Astrocyte (in vitro differentiated cells and primary cell): ENCODE data around the gene NDST4. TPM values are rescaled to one million over a fixed set of nuclear protein-coding genes. Genes with fewer than 3 reads are reported as not detected.

Experiments
- DNase-seq: peaks from one replicate; pipeline ENCODE4 v3.0.0-alpha.2; 2010; ENCODE audit warnings: low read depth
- FAIRE-seq: peaks from 2 replicates; lab custom pipeline; 2011; peaks lifted over from hg19 to GRCh38; lab: Jason Lieb, UNC
- H2AFZ ChIP-seq: 2 replicates; pipeline ENCODE4 v1.6.0; 2012; ENCODE audit warnings: low read depth, low read length, inconsistent platforms
- H3K27ac ChIP-seq: 2 replicates; pipeline ENCODE4 v1.5.1; 2011; ENCODE audit warnings: low read depth, low read length, inconsistent platforms
- H3K27me3 ChIP-seq: 2 replicates; pipeline ENCODE4 v1.6.0; 2011; ENCODE audit warnings: low read length, inconsistent platforms; ENCODE audit not compliant: insufficient read depth
- H3K36me3 ChIP-seq: 2 replicates; pipeline ENCODE4 v1.5.1; 2011; ENCODE audit warnings: low read length, inconsistent platforms; ENCODE audit not compliant: insufficient read depth
- H3K4me1 ChIP-seq: 2 replicates; pipeline ENCODE4 v1.5.1; 2011; ENCODE audit warnings: low read length, inconsistent platforms; ENCODE audit not compliant: insufficient read depth
- H3K4me2 ChIP-seq: 2 replicates; pipeline ENCODE4 v1.6.0; 2012; ENCODE audit warnings: low read length, inconsistent platforms
- H3K4me3 ChIP-seq: 2 replicates; pipeline ENCODE4 v1.5.1; 2011; ENCODE audit warnings: low read depth, mild to moderate bottlenecking, low read length, inconsistent platforms; ENCODE audit not compliant: insufficient read depth
- H3K79me2 ChIP-seq: 2 replicates; pipeline ENCODE4 v1.6.0; 2012; ENCODE audit warnings: mild to moderate bottlenecking, low read length, inconsistent platforms; ENCODE audit not compliant: insufficient read depth
- H3K9ac ChIP-seq: 2 replicates; pipeline ENCODE4 v1.6.0; 2012; ENCODE audit warnings: mild to moderate bottlenecking, low read length, inconsistent platforms
- H3K9me3 ChIP-seq: 2 replicates; pipeline ENCODE4 v1.5.1; 2012; ENCODE audit warnings: low read depth, mild to moderate bottlenecking, low read length, inconsistent platforms; ENCODE audit not compliant: insufficient read depth
- H4K20me1 ChIP-seq: 2 replicates; pipeline ENCODE4 v1.6.0; 2012; ENCODE audit warnings: low read length, inconsistent platforms; ENCODE audit not compliant: insufficient read depth
- H3K27ac Mint-ChIP-seq: one replicate; pipeline ENCODE4 v1.8.0; 2021; ENCODE audit warnings: mild to moderate bottlenecking, mixed read lengths; ENCODE audit not compliant: unreplicated experiment
- H3K27me3 Mint-ChIP-seq: one replicate; pipeline ENCODE4 v1.8.0; 2021; ENCODE audit warnings: low read depth, mixed read lengths; ENCODE audit not compliant: unreplicated experiment
- H3K36me3 Mint-ChIP-seq: one replicate; pipeline ENCODE4 v1.8.0; 2021; ENCODE audit warnings: low read depth, mixed read lengths; ENCODE audit not compliant: unreplicated experiment
- H3K4me1 Mint-ChIP-seq: one replicate; pipeline ENCODE4 v1.8.0; 2021; ENCODE audit warnings: low read depth, mixed read lengths; ENCODE audit not compliant: unreplicated experiment
- H3K4me3 Mint-ChIP-seq: one replicate; pipeline ENCODE4 v1.8.0; 2021; ENCODE audit warnings: mild to moderate bottlenecking, moderate library complexity, mixed read lengths; ENCODE audit not compliant: unreplicated experiment
- H3K9me3 Mint-ChIP-seq: one replicate; pipeline ENCODE4 v1.8.0; 2021; ENCODE audit warnings: mild to moderate bottlenecking, mixed read lengths; ENCODE audit not compliant: unreplicated experiment
- CTCF ChIP-seq: IDR thresholded peaks from 2 replicates; pipeline ENCODE4 v1.5.1; 2011; ENCODE audit warnings: low read depth, mild to moderate bottlenecking, inconsistent platforms, low read length, moderate library complexity; ENCODE audit not compliant: insufficient read depth
- EZH2 ChIP-seq: IDR thresholded peaks from 2 replicates; pipeline ENCODE4 v1.6.1; 2012; ENCODE audit warnings: mild to moderate bottlenecking, low read length, inconsistent platforms; ENCODE audit not compliant: insufficient read depth
- total RNA-seq: library from RNA; stranded (reverse); gene quantifications from 2 replicates; pipeline ENCODE4 v1.2.1, GENCODE V29; 2021

NDST4 gene
- total RNA-seq, 1 donor from 2014 or later = not detected

DNA sequence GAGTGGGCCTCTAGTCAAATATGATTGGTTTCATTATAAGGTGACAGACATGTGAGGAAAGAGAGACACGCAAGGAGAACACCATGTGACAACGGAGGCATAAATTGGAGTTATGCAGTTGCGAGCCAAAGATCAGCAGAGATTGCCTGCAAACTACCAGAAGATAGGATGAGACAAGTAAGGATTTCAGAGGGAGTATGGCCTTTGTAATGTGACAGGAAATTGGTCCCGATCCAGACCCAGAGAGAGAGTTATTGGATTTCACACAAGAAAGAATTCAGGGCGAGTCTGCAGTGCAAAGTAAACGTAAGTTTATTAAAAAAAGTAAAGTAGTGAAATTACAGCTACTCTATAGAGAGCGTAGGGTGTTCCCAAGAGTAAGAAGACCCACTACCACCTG is 35.7 kb upstream of the NDST4 start:
- H3K4me3 ChIP-seq = no peak overlapping the region
- H3K27me3 ChIP-seq = no peaks in the 10 kb centered on the region
- no peak overlapping the region for H2AFZ ChIP-seq
- no peaks in the 10 kb centered on the region for H3K27me3 Mint-ChIP-seq
- no peaks in the 10 kb centered on the region for H3K4me1 ChIP-seq
- H3K9me3 ChIP-seq = no peaks in the 10 kb centered on the region
- no peak overlapping the region for H3K4me2 ChIP-seq
- no peaks in the 10 kb centered on the region for H3K79me2 ChIP-seq
- FAIRE-seq = no peak
- H3K9me3 Mint-ChIP-seq = no peaks in the 10 kb centered on the region
- no peaks in the 10 kb centered on the region for H4K20me1 ChIP-seq
- TF ChIP-seq CTCF (no peak), EZH2 (no peak)
- H3K36me3 ChIP-seq = no peaks in the 10 kb centered on the region
- no peak overlapping the region for H3K27ac Mint-ChIP-seq
- no peaks in the 10 kb centered on the region for H3K36me3 Mint-ChIP-seq
- H3K4me1 Mint-ChIP-seq = no peaks in the 10 kb centered on the region
- H3K4me3 Mint-ChIP-seq = no peak overlapping the region
- no peak overlapping the region for H3K9ac ChIP-seq
- H3K27ac ChIP-seq = no peak overlapping the region
- no peak for DNase-seq

GRCh38 chr4:115145393-115146160 is 32.2 kb upstream of the NDST4 start:
- Mint-ChIP-seq H3K27ac (no peak overlapping the region), H3K9me3 (no peaks in the 10 kb centered on the region), H3K4me3 (no peak overlapping the region), H3K4me1 (no peaks in the 10 kb centered on the region), H3K36me3 (no peaks in the 10 kb centered on the region), H3K27me3 (no peaks in the 10 kb centered on the region)
- TF ChIP-seq CTCF (no peak), EZH2 (no peak)
- DNase-seq (no peak), FAIRE-seq (no peak)
- Histone ChIP-seq H3K9ac (no peak overlapping the region), H3K4me2 (no peak overlapping the region), H3K36me3 (no peaks in the 10 kb centered on the region), H3K27ac (no peak overlapping the region), H3K4me3 (no peak overlapping the region), H3K4me1 (no peaks in the 10 kb centered on the region), H2AFZ (no peak overlapping the region), H3K79me2 (no peaks in the 10 kb centered on the region), H3K27me3 (no peaks in the 10 kb centered on the region), H4K20me1 (no peaks in the 10 kb centered on the region), H3K9me3 (no peaks in the 10 kb centered on the region)

GRCh38 chr4:115128037-115128436 is 14.6 kb upstream of the NDST4 start:
- Mint-ChIP-seq H3K27ac (no peak overlapping the region), H3K36me3 (no peaks in the 10 kb centered on the region), H3K4me3 (no peak overlapping the region), H3K4me1 (peaks cover 2% of the 10 kb centered on the region), H3K9me3 (no peaks in the 10 kb centered on the region), H3K27me3 (peaks cover 2% of the 10 kb centered on the region)
- Histone ChIP-seq H3K79me2 (no peaks in the 10 kb centered on the region), H3K9ac (no peak overlapping the region), H3K27ac (no peak overlapping the region), H4K20me1 (no peaks in the 10 kb centered on the region), H3K27me3 (no peaks in the 10 kb centered on the region), H3K4me2 (no peak overlapping the region), H2AFZ (no peak overlapping the region), H3K9me3 (no peaks in the 10 kb centered on the region), H3K4me3 (no peak overlapping the region), H3K4me1 (no peaks in the 10 kb centered on the region), H3K36me3 (no peaks in the 10 kb centered on the region)
- DNase-seq (peak; percentile 3), FAIRE-seq (no peak)
- TF ChIP-seq CTCF = no peak
- no peak for TF ChIP-seq EZH2
